Epidermal melanocyte (primary cell): ENCODE data around the gene P2RX6.
"Not testable (repeated sequence)": the region's sequence is repeated elsewhere in the genome, so short reads cannot be mapped to it uniquely, and the experiment has no call there.

Source experiments
- DNase-seq: peaks from one replicate; pipeline ENCODE4 v3.0.0; 2011; ENCODE audit warnings: low spot score; ENCODE audit not compliant: insufficient read length

Gene P2RX6

GRCh38 chr22:21031545-21032036, 16.6 kb downstream of the P2RX6 start:
- DNase-seq = no peak

- peak; percentile 31 for DNase-seq
Measured at GRCh38 chr22:21032037-21032867, 17.3 kb downstream of the P2RX6 start, which contains the start of gene SLC7A4. SLC7A4 (minus strand) TSS chr22:21032561; CDS start chr22:21031812, 749 bp downstream.

GRCh38 chr22:21032868-21033688, 18.1 kb downstream of the P2RX6 start:
- DNase-seq = peak; percentile 66

- no peak for DNase-seq
Measured at GRCh38 chr22:21033895-21034294, 18.9 kb downstream of the P2RX6 start.

- DNase-seq = no peak
Measured at GRCh38 chr22:21034989-21035388, 20.0 kb downstream of the P2RX6 start.

GRCh38 chr22:21038405-21038804, 23.4 kb downstream of the P2RX6 start:
- DNase-seq = peak; percentile 55

GRCh38 chr22:21039158-21039557, 24.2 kb downstream of the P2RX6 start:
- not testable (repeated sequence) for DNase-seq

- no peak for DNase-seq
Measured at GRCh38 chr22:21041937-21042336, 27.0 kb downstream of the P2RX6 start.

- DNase-seq = peak; percentile 4
Measured at GRCh38 chr22:21042978-21043859, 28.3 kb downstream of the P2RX6 start.

- DNase-seq = peak; percentile 5
Measured at GRCh38 chr22:21043860-21044535, 29.0 kb downstream of the P2RX6 start.

GRCh38 chr22:21044931-21045584, 30.1 kb downstream of the P2RX6 start:
- peak; percentile 17 for DNase-seq

- peak; percentile 96 for DNase-seq
Measured at GRCh38 chr22:21045585-21046294, 30.8 kb downstream of the P2RX6 start, which contains the start of gene LRRC74B. LRRC74B (plus strand) TSS chr22:21045946; CDS start chr22:21045987, 41 bp downstream.

- peak; percentile 4 for DNase-seq
Measured at GRCh38 chr22:21047035-21047661, 32.2 kb downstream of the P2RX6 start.

GRCh38 chr22:21047730-21048129, 32.8 kb downstream of the P2RX6 start:
- DNase-seq = no peak

GRCh38 chr22:21048448-21048847, 33.5 kb downstream of the P2RX6 start:
- DNase-seq = not testable (repeated sequence)

GRCh38 chr22:21048965-21049364, 34.0 kb downstream of the P2RX6 start:
- DNase-seq = not testable (repeated sequence)

- DNase-seq = peak; percentile 7
Measured at GRCh38 chr22:21051145-21051830, 36.3 kb downstream of the P2RX6 start.

- DNase-seq = no peak
Measured at GRCh38 chr22:21051831-21052400, 37.0 kb downstream of the P2RX6 start.
